IMR-90 (cell line): ENCODE data around the gene TIPIN.
"Not testable (repeated sequence)": the region's sequence is repeated elsewhere in the genome, so short reads cannot be mapped to it uniquely, and the experiment has no call there.

Source experiments
- POLR2A ChIP-seq: IDR thresholded peaks from 2 replicates; pipeline ENCODE4 v1.6.1; 2012; ENCODE audit warnings: mild to moderate bottlenecking, low read depth, low read length
- RFX5 ChIP-seq: IDR thresholded peaks from 2 replicates; pipeline ENCODE4 v1.8.0; 2012; ENCODE audit warnings: low read depth, mild to moderate bottlenecking, low read length, moderate library complexity
- SMC3 ChIP-seq: fragments of 150-350 bp; IDR thresholded peaks from 2 replicates; pipeline ENCODE4 v1.6.1; 2016; ENCODE audit warnings: low read depth, mild to moderate bottlenecking, antibody characterized with exemption, low read length, moderate library complexity
- TF ChIP-seq, protein P1 (sequence below): conservative IDR thresholded peaks from 2 replicates; pipeline ENCODE4 v1.5.1; 2012; ENCODE audit warnings: mild to moderate bottlenecking, low read depth, low read length, improper control_type of control experiment
- TF ChIP-seq, protein P2 (sequence below): fragments of 150-350 bp; IDR thresholded peaks from 2 replicates; pipeline ENCODE4 v1.6.1; 2016; ENCODE audit warnings: low read depth, mild to moderate bottlenecking, low read length, moderate library complexity, borderline replicate concordance

DNA sequence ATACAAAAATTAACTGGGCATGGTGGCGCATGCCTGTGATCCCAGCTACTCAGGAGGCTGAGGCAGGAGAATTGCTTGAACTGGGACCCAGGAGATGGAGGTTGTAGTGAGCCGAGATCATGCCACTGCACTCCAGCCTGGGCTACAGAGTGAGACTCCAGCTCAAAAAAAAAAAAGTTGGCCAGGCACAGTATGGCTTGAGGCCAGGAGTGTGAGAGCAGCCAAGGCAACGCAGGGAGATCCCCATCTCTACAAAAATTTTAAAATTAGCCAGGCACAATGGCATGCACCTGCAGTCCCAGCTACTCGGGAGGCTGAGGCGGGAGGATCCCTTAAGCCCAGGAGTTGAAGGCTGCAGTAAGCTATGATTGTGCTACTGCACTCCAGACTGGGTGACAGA lies 8.0 kb downstream of the TIPIN start:
- TF ChIP-seq, protein P1, sequence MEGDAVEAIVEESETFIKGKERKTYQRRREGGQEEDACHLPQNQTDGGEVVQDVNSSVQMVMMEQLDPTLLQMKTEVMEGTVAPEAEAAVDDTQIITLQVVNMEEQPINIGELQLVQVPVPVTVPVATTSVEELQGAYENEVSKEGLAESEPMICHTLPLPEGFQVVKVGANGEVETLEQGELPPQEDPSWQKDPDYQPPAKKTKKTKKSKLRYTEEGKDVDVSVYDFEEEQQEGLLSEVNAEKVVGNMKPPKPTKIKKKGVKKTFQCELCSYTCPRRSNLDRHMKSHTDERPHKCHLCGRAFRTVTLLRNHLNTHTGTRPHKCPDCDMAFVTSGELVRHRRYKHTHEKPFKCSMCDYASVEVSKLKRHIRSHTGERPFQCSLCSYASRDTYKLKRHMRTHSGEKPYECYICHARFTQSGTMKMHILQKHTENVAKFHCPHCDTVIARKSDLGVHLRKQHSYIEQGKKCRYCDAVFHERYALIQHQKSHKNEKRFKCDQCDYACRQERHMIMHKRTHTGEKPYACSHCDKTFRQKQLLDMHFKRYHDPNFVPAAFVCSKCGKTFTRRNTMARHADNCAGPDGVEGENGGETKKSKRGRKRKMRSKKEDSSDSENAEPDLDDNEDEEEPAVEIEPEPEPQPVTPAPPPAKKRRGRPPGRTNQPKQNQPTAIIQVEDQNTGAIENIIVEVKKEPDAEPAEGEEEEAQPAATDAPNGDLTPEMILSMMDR = not testable (repeated sequence)
- TF ChIP-seq SMC3, RFX5, POLR2A: not testable (repeated sequence)
- TF ChIP-seq, protein P2, sequence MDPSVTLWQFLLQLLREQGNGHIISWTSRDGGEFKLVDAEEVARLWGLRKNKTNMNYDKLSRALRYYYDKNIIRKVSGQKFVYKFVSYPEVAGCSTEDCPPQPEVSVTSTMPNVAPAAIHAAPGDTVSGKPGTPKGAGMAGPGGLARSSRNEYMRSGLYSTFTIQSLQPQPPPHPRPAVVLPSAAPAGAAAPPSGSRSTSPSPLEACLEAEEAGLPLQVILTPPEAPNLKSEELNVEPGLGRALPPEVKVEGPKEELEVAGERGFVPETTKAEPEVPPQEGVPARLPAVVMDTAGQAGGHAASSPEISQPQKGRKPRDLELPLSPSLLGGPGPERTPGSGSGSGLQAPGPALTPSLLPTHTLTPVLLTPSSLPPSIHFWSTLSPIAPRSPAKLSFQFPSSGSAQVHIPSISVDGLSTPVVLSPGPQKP = not testable (repeated sequence)
